ENCODE measurements around the gene BTBD6. TPM values are rescaled to one million over a fixed set of nuclear protein-coding genes. Genes with fewer than 3 reads are reported as not detected.

Gene BTBD6
- total and polyA plus RNA-seq, 8 donors, result 32.7 to 52.6 (median 41.2) TPM

DNA sequence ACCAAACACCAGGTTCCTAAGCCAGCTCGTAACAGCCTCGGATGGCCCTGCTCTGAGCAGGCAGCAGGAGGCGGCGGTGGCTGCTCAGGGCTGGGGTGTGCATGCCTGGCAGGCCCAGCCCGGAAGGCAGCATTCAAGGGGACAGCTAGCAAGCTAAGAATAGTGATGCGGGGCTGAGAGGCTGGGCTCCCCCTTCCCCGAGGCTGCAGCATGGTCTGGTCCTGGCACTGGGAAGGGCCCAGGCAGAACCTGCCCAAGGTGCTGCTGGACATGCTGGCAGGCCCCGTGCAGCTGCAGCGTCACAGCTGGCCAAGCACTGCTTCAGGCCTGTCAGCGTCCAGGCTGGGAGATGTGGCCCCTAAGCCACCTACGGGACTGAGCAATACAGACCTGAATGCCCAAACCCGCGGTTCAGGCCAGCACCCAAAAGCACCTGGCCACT, 40.9 kb upstream of the BTBD6 start:
- DNase-seq (no peak), ATAC-seq (no peak)
- H3K4me3 ChIP-seq, result no peak overlapping the region
- H3K9me3 ChIP-seq, result no peaks in the 10 kb centered on the region
- peaks cover 12 to 15% of the 10 kb centered on the region in 2 donors for H3K4me1 ChIP-seq
- TF ChIP-seq CTCF (IDR thresholded peaks at IDR 0.05), result no peak
- H3K27me3 ChIP-seq, result no peaks in the 10 kb centered on the region
- intact Hi-C loops (cut with DNase I), result no loop called here
- peaks cover 0 to 35% of the 10 kb centered on the region in 2 donors for H3K36me3 ChIP-seq
- H3K27ac ChIP-seq, result no peak overlapping the region

GRCh38 chr14:105207996-105208737, 40.2 kb upstream of the BTBD6 start:
- H3K4me3 ChIP-seq, result no peak overlapping the region
- TF ChIP-seq CTCF (IDR thresholded peaks at IDR 0.05), result no peak
- peaks cover 0 to 42% of the 10 kb centered on the region in 2 donors for H3K36me3 ChIP-seq
- no peaks in the 10 kb centered on the region for H3K27me3 ChIP-seq
- no peak for DNase-seq
- no peaks in the 10 kb centered on the region for H3K9me3 ChIP-seq
- ATAC-seq, result no peak
- H3K27ac ChIP-seq, result no peak overlapping the region
- intact Hi-C loops (cut with DNase I), result no loop called here
- peaks cover 5 to 15% of the 10 kb centered on the region in 2 donors for H3K4me1 ChIP-seq

- no peak for ATAC-seq
- H3K27ac ChIP-seq, result no peak overlapping the region
- peaks cover 0 to 45% of the 10 kb centered on the region in 2 donors for H3K36me3 ChIP-seq
- H3K27me3 ChIP-seq, result no peaks in the 10 kb centered on the region
- H3K4me1 ChIP-seq, result peaks cover 4 to 15% of the 10 kb centered on the region in 2 donors
- TF ChIP-seq CTCF (IDR thresholded peaks at IDR 0.05), result no peak
- no peaks in the 10 kb centered on the region for H3K9me3 ChIP-seq
- intact Hi-C loops (cut with DNase I), result no loop called here
- no peak overlapping the region for H3K4me3 ChIP-seq
- no peak for DNase-seq
These were observed 39.6 kb upstream of the BTBD6 start for GRCh38 chr14:105208738-105209075.

DNA sequence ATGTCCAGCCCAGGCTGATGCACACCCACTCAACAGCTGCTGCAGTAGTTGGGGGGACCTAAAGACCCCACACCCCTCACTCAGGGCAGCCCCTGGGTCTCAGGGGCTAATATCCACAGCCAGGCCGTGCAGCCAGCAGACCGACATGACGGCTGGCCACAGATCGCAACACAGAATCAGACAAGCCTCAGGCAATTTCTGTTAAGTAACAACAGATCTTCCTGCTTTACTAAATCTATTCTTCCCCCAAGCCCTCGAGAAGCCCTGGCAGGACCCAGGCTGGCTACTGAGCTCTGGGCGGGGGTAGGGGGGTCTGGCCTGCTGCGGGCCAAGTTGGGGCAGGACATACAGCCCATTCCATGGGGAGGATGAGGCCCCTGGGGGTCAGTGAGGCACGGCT, 39.2 kb upstream of the BTBD6 start:
- H3K4me1 ChIP-seq, result peaks cover 4 to 15% of the 10 kb centered on the region in 2 donors
- intact Hi-C loops (cut with DNase I), result no loop called here

More for the DNA sequence above, 39.2 kb upstream of the BTBD6 start:
- DNase-seq (no peak), ATAC-seq (no peak)
- Histone ChIP-seq H3K27ac (no peak overlapping the region), H3K27me3 (no peaks in the 10 kb centered on the region), H3K36me3 (peaks cover 0 to 48% of the 10 kb centered on the region in 2 donors), H3K9me3 (no peaks in the 10 kb centered on the region), H3K4me3 (no peak overlapping the region)
- no peak for TF ChIP-seq CTCF (IDR thresholded peaks at IDR 0.05)

Data from left lung (tissue), 10 donors.